ENCODE measurements around the gene PRUNE2.
"Not testable (repeated sequence)": the region's sequence is repeated elsewhere in the genome, so short reads cannot be mapped to it uniquely, and the experiment has no call there.

Gene PRUNE2

GRCh38 chr9:76785501-76785900, 120.4 kb downstream of the PRUNE2 start:
- no peak for DNase-seq

DNA sequence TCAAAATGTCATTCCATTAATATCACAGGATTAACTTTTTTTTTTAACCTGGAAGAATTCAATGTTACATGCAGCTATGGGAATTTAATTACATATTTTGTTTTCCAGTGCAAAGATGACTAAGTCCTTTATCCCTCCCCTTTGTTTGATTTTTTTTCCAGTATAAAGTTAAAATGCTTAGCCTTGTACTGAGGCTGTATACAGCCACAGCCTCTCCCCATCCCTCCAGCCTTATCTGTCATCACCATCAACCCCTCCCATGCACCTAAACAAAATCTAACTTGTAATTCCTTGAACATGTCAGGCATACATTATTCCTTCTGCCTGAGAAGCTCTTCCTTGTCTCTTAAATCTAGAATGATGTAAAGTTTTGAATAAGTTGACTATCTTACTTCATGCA, 121.0 kb downstream of the PRUNE2 start:
- DNase-seq = no peak

GRCh38 chr9:76772686-76773445, 133.0 kb downstream of the PRUNE2 start:
- no peak for DNase-seq

GRCh38 chr9:76766126-76766525, 139.8 kb downstream of the PRUNE2 start:
- no peak for DNase-seq

- no peak for DNase-seq
These were observed 141.8 kb downstream of the PRUNE2 start, which contains the start of gene PCA3 for GRCh38 chr9:76764138-76764537. Gene PCA3 (plus strand): TSS chr9:76764438.

DNA sequence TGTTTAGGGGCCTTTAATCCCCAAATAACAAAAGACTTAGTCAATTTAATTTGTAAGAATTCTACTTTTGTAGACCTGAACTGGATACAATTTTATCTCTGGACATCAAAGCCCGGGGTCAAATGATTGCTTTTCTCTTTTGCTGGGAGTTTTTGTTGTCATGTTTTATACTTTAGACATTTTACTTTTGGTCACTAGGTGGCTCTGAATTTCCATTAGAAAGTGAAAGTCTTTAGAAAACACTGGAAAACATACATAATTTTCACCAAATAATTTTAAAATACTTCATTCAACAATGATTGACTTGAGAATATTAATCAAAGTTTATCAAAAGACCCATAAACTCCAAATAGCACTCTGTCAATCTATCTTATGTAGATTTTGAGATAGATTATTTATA, 144.5 kb downstream of the PRUNE2 start:
- no peak for DNase-seq

- DNase-seq = peak; percentile 95
These were observed 146.2 kb downstream of the PRUNE2 start for GRCh38 chr9:76759732-76760131.

DNA sequence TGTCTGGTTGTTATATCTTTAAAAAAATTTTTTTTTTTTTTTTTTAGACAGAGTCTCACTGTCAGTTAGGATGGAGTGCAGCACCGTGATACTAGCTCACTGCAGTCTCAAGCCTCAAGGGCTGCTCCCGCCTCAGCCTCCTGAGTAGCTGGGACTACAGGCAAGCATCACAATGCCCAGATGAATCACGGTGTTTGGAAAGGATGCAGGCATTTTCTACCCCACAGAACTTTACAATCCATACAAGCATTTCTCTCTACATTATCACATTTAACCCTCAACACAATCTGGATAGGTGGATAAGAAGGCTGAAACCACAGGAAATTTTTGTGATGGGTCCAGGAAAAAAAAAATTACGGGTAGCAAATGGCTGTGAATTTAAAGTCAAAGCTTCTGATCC, 147.4 kb downstream of the PRUNE2 start:
- DNase-seq = no peak

DNA sequence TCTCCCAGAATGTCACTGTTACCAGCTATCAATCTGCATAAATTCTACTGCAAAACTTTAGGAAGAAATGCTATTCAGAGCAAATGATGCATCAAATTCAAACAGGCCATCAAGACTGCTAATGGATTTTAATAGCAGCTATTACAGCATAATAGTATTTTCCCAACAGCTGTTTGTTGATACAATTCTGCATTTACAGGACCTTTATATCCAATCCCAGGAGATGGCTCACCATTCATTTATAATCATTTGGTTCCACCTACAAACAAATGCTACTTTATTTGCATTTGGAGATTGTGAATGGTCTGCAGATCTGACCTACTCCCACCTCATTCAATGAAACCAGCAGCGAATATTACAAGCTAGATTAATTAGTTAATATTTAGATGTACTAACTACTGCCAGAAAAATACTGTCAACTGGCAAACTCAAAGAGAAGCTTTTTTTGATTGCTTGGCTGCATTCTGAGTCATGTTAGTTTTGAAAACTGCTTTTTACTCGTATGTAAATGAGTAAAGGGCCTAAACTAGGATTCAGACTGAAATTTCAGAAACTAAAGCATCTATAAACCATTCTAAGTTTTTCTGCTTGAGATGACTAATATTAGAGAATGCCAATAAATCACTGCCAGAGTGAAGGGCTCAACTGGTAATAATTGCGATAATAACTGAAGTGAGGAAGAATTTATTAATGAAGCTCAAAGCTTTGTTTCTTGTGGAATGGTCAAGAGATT, 148.8 kb downstream of the PRUNE2 start:
- DNase-seq = peak; percentile 95

- peak; percentile 95 for DNase-seq
These were observed 149.7 kb downstream of the PRUNE2 start for GRCh38 chr9:76756268-76756640.

DNA sequence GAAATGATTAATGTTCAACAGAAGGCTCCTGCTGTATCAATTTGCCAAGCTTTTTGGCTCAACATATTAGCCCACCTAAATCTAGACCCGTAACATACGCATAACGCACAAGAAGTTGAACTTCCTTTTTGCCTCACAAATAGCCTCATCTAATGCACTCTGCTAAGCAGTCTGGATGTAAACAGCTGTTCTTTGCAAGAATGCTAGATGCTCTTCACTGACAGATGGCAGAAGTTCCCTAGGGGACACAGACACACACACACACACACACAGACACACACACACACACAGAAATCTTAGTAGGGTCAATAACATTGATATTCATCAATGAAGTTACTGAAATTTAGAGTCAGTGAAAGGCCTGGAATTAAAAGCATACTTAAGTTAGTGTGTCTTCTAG, 154.9 kb downstream of the PRUNE2 start:
- no peak for DNase-seq

DNA sequence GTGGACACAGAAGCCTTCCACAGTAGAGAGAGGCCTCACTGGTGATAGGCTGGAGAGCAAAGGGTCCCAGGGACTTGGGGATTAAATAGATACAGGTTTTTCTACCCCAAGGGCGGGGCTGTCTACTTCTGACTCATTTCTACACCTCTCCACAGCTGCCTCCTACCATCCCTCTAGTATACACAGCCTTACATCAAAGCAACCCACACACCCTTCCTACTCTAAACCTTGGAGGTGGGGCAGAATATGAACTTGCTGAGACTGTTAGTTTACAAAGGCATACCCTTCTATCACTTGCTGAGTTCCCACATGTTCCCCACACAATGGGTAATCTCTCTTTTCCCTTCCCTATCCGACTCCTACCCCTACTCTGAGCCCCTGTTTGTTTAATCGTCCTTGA, 161.6 kb downstream of the PRUNE2 start:
- no peak for DNase-seq

GRCh38 chr9:76743931-76744330, 162.0 kb downstream of the PRUNE2 start:
- DNase-seq = no peak

DNA sequence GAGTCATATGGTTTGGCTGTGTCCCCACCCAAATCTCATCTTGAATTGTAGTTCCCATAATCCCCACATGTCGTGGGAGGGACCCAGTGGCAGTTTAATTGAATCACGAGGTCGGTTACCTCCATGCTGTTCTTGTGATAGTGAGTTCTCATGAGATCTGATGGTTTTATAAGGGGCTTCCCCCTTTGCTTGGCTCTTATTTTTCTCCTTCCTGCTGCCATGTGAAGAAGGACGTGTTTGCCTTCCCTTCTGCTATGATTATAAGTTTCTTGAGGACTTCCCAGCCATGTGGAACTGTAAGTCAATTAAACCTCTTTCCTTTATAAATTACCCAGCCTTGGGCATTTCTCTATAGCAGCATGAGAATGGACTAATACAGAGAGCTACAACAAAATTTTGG, 163.0 kb downstream of the PRUNE2 start:
- DNase-seq = not testable (repeated sequence)

DNA sequence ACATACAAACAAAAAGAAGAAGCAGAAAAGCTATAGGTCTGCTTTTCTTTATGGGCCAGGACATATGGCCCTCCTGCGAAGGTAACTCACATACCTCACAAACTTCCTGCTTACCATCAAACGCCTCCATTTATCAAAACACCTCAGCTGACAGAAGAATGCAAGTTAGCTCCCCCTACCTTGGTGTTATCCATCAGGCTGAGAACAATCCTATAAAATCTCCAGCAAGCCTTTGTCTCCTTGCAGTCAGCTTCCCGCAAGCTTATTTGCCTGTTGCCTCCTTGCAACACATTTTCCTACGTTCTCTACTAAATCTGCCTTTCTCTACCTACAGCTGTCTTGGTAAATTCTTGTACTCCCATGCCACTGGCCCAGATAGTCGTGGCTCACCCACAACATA, 164.4 kb downstream of the PRUNE2 start:
- no peak for DNase-seq

DNA sequence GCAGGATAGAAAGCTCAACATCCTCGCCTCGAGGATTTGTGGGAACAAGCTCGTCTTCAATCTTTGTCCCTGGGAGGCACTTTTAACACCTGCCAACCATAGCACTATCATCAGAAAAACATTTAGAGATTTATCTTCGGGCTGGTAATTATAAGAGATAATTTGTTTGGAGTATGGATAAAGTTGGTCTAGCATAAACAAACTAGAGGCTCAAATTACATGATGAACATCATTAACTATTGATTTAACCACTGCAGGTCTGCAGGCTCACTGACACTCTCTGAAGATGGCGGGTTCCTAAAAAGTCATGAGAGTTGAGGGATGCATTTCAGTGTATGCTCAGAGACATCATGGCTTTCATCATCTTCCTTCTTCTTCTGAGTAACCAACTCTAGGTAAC, 167.5 kb downstream of the PRUNE2 start:
- DNase-seq = peak; percentile 94

GRCh38 chr9:76737154-76737902, 168.6 kb downstream of the PRUNE2 start:
- no peak for DNase-seq

GRCh38 chr9:76734716-76735115, 171.2 kb downstream of the PRUNE2 start:
- no peak for DNase-seq

GRCh38 chr9:76733096-76733495, 172.8 kb downstream of the PRUNE2 start:
- DNase-seq = no peak

- no peak for DNase-seq
These were observed 173.5 kb downstream of the PRUNE2 start for GRCh38 chr9:76732341-76732958.

GRCh38 chr9:76730801-76731200, 175.1 kb downstream of the PRUNE2 start:
- no peak for DNase-seq

- DNase-seq = peak; percentile 97
These were observed 175.8 kb downstream of the PRUNE2 start for GRCh38 chr9:76729980-76730737.

DNA sequence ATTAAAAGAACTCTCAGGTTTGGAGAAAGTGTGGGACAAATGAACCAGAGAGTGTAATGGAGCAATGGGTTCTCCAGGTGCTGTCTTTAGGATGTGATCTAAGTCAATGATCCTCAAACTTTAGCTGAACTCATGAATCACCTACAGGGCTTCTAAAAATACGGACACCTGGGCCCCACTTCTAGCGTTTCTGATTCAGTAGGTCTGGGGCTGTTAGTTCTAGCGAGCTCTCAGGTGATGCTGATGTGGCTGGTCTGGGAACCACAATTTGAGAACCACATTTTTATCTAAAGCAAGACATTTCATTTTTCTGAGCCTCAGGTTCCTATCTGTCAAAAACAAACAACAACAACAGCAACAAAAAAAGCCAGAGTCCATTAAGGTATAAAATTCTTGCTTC, 176.8 kb downstream of the PRUNE2 start:
- DNase-seq = peak; percentile 35
